Urothelium cell line (cell line): ENCODE results near the gene STAB1.

ENCODE experiments used
- DNase-seq: peaks from one replicate; pipeline ENCODE4 v3.0.0; 2011; ENCODE audit warnings: low spot score, mixed read lengths
- FAIRE-seq: peaks from 2 replicates; lab custom pipeline; 2011; peaks lifted over from hg19 to GRCh38; lab: Jason Lieb, UNC

STAB1 gene

GRCh38 chr3:52458031-52458760, 36.9 kb upstream of the STAB1 start:
- FAIRE-seq (no peak), DNase-seq (no peak)

GRCh38 chr3:52458770-52459545, 36.2 kb upstream of the STAB1 start:
- peak; percentile 27 for FAIRE-seq

GRCh38 chr3:52461874-52462273, 33.3 kb upstream of the STAB1 start:
- no peak for FAIRE-seq
- no peak for DNase-seq

More at GRCh38 chr3:52458770-52459545, 36.2 kb upstream of the STAB1 start:
- no peak for DNase-seq

- no peak for FAIRE-seq
- no peak for DNase-seq
These were observed 31.7 kb upstream of the STAB1 start for GRCh38 chr3:52463416-52463815.

- DNase-seq (no peak), FAIRE-seq (no peak)
These were observed 26.8 kb upstream of the STAB1 start for GRCh38 chr3:52468336-52468735.

GRCh38 chr3:52469001-52469400, 26.1 kb upstream of the STAB1 start:
- FAIRE-seq (no peak), DNase-seq (no peak)

- FAIRE-seq (no peak), DNase-seq (no peak)
These were observed 24.2 kb upstream of the STAB1 start for GRCh38 chr3:52470920-52471319.

GRCh38 chr3:52471371-52472238, 23.5 kb upstream of the STAB1 start:
- DNase-seq (no peak), FAIRE-seq (no peak)

GRCh38 chr3:52472239-52473000, 22.7 kb upstream of the STAB1 start:
- no peak for FAIRE-seq
- DNase-seq: no peak

GRCh38 chr3:52473026-52473425, 22.1 kb upstream of the STAB1 start:
- no peak for FAIRE-seq
- DNase-seq: no peak

GRCh38 chr3:52477076-52477795, 17.9 kb upstream of the STAB1 start:
- FAIRE-seq (no peak), DNase-seq (no peak)

GRCh38 chr3:52477796-52478095, 17.4 kb upstream of the STAB1 start:
- no peak for DNase-seq
- no peak for FAIRE-seq

- FAIRE-seq (no peak), DNase-seq (no peak)
These were observed 15.9 kb upstream of the STAB1 start for GRCh38 chr3:52479037-52479876.

- DNase-seq (no peak), FAIRE-seq (no peak)
These were observed 15.1 kb upstream of the STAB1 start for GRCh38 chr3:52479877-52480575.

GRCh38 chr3:52480768-52481715, 14.1 kb upstream of the STAB1 start:
- DNase-seq (no peak), FAIRE-seq (no peak)

- peak; percentile 36 for DNase-seq
These were observed 13.2 kb upstream of the STAB1 start for GRCh38 chr3:52481819-52482521.

GRCh38 chr3:52483081-52483480, 12.1 kb upstream of the STAB1 start:
- DNase-seq (no peak), FAIRE-seq (no peak)

More at GRCh38 chr3:52481819-52482521, 13.2 kb upstream of the STAB1 start:
- no peak for FAIRE-seq
